ENCODE results near the gene RPS6KA4.
"Not testable (repeated sequence)": the region's sequence is repeated elsewhere in the genome, so short reads cannot be mapped to it uniquely, and the experiment has no call there.

Gene RPS6KA4

GRCh38 chr11:64358907-64359711, at the start of gene RPS6KA4:
Gene RPS6KA4 (plus strand): TSS chr11:64359162. CDS start chr11:64359236, 74 bp downstream.
- no peaks in the 10 kb centered on the region for H3K27me3 ChIP-seq (ENCODE audit: control insufficient read depth, insufficient read depth, low read length)
- peak within 1 kb of the TSS; percentile 83 for H3K9ac ChIP-seq (ENCODE audit: low read length)
- H3K4me3 ChIP-seq (ENCODE audit: low read length), result peak within 1 kb of the TSS; percentile 89
- peaks cover 59% of the 10 kb centered on the region for H3K4me1 ChIP-seq (ENCODE audit: control insufficient read depth, insufficient read depth, low read length)
- peaks cover 13% of the 10 kb centered on the region for H3K36me3 ChIP-seq (ENCODE audit: control insufficient read depth, insufficient read depth, low read length)
- no peaks in the 10 kb centered on the region for H3K9me3 ChIP-seq (ENCODE audit: control insufficient read depth, low read length)

DNA sequence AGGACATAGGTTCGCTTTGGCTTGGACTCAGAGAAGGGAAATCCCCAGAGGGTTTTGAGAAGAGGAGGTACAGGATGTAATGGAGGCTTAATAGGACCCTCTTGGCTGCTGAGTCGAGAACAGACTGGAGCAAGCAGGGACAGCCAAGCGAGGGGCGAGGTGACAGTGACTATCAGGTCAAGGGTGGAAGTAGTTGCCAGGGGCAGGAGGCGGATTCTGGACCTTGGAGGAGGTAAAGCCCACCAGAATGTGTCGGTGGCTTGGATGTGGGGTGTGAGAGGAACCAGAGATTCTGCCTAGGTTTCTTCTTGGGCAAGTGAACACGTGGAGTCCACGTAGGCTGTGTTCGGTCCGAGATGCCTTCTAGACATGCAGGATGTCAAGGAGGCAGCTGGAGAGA, 46.0 kb upstream of the RPS6KA4 start:
- Histone ChIP-seq H3K36me3 (ENCODE audit: control insufficient read depth, insufficient read depth, low read length) (peaks cover 14% of the 10 kb centered on the region), H3K9ac (ENCODE audit: low read length) (no peak overlapping the region), H3K4me3 (ENCODE audit: low read length) (no peak overlapping the region), H3K4me1 (ENCODE audit: control insufficient read depth, insufficient read depth, low read length) (peaks cover 7% of the 10 kb centered on the region), H3K9me3 (ENCODE audit: control insufficient read depth, low read length) (no peaks in the 10 kb centered on the region), H3K27me3 (ENCODE audit: control insufficient read depth, insufficient read depth, low read length) (no peaks in the 10 kb centered on the region)

GRCh38 chr11:64313491-64314145, 45.3 kb upstream of the RPS6KA4 start:
- no peak overlapping the region for H3K9ac ChIP-seq (ENCODE audit: low read length)
- H3K36me3 ChIP-seq (ENCODE audit: control insufficient read depth, insufficient read depth, low read length), result peaks cover 14% of the 10 kb centered on the region
- peaks cover 7% of the 10 kb centered on the region for H3K4me1 ChIP-seq (ENCODE audit: control insufficient read depth, insufficient read depth, low read length)

DNA sequence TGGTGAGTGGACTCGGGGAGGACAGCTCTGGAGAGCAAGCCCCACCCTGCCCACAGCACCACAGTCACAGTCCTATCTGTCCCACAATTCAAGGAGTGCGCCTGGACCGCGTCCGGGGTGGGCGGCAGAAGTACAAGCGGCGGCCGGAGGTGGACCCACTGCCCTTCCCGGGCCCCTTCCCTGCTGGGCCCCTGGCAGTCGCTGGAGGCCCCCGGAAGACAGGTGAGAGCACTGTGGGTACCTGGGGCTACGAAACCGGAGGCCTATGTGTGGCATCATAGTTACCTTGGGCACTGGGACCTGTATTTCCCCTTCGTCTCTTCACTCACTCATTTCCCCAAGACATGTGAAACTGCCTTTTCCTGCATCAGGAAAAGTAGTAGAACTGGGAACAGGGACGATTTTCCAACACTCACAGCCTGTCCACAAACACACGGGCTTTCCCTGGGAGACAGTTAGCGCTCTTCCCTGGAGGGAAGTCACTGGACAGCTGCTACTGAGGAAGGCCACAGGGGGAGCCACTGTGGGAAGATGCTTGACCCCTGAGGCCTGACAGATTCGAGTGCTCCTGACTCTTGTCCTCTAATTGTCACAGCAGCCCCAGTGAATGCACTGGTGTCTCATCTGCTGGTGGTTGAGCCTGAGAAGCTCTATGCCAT, 44.7 kb upstream of the RPS6KA4 start:
- no peak overlapping the region for H3K4me3 ChIP-seq (ENCODE audit: low read length)
- H3K4me1 ChIP-seq (ENCODE audit: control insufficient read depth, insufficient read depth, low read length), result peaks cover 13% of the 10 kb centered on the region
- no peaks in the 10 kb centered on the region for H3K27me3 ChIP-seq (ENCODE audit: control insufficient read depth, insufficient read depth, low read length)
- no peak overlapping the region for H3K9ac ChIP-seq (ENCODE audit: low read length)
- H3K36me3 ChIP-seq (ENCODE audit: control insufficient read depth, insufficient read depth, low read length), result peaks cover 14% of the 10 kb centered on the region
- H3K9me3 ChIP-seq (ENCODE audit: control insufficient read depth, low read length), result no peaks in the 10 kb centered on the region

More at GRCh38 chr11:64313491-64314145, 45.3 kb upstream of the RPS6KA4 start:
- H3K9me3 ChIP-seq (ENCODE audit: control insufficient read depth, low read length), result no peaks in the 10 kb centered on the region
- H3K4me3 ChIP-seq (ENCODE audit: low read length), result no peak overlapping the region
- no peaks in the 10 kb centered on the region for H3K27me3 ChIP-seq (ENCODE audit: control insufficient read depth, insufficient read depth, low read length)

DNA sequence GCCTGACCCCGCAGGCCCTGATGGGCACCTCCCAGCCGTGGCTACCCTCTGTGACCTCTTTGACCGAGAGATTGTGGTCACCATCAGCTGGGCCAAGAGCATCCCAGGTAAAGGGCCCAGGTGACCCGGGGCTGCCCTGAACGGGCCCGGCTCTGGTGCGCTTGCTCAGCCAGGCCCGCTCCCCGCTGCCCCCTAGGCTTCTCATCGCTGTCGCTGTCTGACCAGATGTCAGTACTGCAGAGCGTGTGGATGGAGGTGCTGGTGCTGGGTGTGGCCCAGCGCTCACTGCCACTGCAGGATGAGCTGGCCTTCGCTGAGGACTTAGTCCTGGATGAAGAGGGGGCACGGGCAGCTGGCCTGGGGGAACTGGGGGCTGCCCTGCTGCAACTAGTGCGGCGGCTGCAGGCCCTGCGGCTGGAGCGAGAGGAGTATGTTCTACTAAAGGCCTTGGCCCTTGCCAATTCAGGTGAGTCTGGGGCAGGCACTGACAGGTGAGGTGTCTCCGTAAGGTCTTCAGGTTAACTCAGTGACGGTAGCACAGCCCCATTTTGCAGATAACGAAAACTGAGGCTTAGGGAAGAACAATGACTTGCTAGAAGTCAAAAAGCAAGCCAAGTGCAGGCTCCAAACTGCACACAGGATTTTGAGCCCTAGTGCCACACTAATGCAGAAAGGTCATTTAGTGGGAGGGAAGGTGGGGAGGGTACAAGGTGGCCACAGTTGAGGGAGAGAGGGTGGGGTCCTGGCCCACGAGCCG, 44.0 kb upstream of the RPS6KA4 start:
- Histone ChIP-seq H3K9me3 (ENCODE audit: control insufficient read depth, low read length) (no peaks in the 10 kb centered on the region), H3K9ac (ENCODE audit: low read length) (no peak overlapping the region), H3K4me3 (ENCODE audit: low read length) (no peak overlapping the region), H3K4me1 (ENCODE audit: control insufficient read depth, insufficient read depth, low read length) (peaks cover 19% of the 10 kb centered on the region), H3K27me3 (ENCODE audit: control insufficient read depth, insufficient read depth, low read length) (no peaks in the 10 kb centered on the region), H3K36me3 (ENCODE audit: control insufficient read depth, insufficient read depth, low read length) (peaks cover 14% of the 10 kb centered on the region)

DNA sequence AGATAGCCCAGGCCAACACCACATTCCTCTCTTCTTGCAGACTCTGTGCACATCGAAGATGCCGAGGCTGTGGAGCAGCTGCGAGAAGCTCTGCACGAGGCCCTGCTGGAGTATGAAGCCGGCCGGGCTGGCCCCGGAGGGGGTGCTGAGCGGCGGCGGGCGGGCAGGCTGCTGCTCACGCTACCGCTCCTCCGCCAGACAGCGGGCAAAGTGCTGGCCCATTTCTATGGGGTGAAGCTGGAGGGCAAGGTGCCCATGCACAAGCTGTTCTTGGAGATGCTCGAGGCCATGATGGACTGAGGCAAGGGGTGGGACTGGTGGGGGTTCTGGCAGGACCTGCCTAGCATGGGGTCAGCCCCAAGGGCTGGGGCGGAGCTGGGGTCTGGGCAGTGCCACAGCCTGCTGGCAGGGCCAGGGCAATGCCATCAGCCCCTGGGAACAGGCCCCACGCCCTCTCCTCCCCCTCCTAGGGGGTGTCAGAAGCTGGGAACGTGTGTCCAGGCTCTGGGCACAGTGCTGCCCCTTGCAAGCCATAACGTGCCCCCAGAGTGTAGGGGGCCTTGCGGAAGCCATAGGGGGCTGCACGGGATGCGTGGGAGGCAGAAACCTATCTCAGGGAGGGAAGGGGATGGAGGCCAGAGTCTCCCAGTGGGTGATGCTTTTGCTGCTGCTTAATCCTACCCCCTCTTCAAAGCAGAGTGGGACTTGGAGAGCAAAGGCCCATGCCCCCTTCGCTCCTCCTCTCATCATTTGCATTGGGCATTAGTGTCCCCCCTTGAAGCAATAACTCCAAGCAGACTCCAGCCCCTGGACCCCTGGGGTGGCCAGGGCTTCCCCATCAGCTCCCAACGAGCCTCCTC, 43.1 kb upstream of the RPS6KA4 start:
- H3K9ac ChIP-seq (ENCODE audit: low read length); H3K27me3 ChIP-seq (ENCODE audit: control insufficient read depth, insufficient read depth, low read length); H3K9me3 ChIP-seq (ENCODE audit: control insufficient read depth, low read length); H3K4me3 ChIP-seq (ENCODE audit: low read length): not testable (repeated sequence)
- Histone ChIP-seq H3K4me1 (ENCODE audit: control insufficient read depth, insufficient read depth, low read length) (peaks cover 26% of the 10 kb centered on the region), H3K36me3 (ENCODE audit: control insufficient read depth, insufficient read depth, low read length) (peaks cover 14% of the 10 kb centered on the region)

DNA sequence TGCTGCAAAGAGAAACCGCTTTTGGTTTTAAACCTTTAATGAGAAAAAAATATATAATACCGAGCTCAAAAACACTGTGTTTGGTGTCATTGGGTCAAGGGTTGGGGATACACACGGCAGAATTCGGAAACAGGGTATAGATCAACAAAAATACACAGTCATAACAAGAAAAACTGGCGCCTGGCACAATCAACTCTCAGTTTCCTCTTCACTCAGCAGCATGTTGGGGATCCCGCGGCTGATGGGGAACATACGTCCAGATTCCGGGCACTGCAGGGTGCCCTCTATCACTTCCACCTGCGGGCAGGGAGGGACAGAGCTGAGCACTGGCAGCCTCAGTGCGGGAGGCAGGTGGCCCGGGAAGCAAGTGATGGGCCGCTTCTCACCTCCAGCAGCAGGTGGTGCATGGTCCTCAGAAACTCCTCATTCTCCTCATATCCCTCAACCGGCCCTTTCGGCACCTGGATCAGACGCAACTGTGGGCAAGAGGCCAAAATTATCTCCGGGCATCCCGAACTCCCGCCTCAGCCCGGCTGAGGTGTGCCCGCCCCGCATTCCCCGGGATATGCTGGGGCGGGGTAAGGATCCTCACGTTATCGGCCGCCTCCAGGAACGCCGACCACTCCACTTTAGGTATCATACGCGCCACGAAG, 42.2 kb upstream of the RPS6KA4 start:
- H3K9me3 ChIP-seq (ENCODE audit: control insufficient read depth, low read length), result no peaks in the 10 kb centered on the region
- peak overlapping the region; percentile 86 for H3K9ac ChIP-seq (ENCODE audit: low read length)
- H3K36me3 ChIP-seq (ENCODE audit: control insufficient read depth, insufficient read depth, low read length), result peaks cover 14% of the 10 kb centered on the region
- H3K4me1 ChIP-seq (ENCODE audit: control insufficient read depth, insufficient read depth, low read length), result peaks cover 35% of the 10 kb centered on the region
- no peaks in the 10 kb centered on the region for H3K27me3 ChIP-seq (ENCODE audit: control insufficient read depth, insufficient read depth, low read length)
- H3K4me3 ChIP-seq (ENCODE audit: low read length), result peak overlapping the region; percentile 75

GRCh38 chr11:64317325-64317960, 41.5 kb upstream of the RPS6KA4 start, which contains the start of gene TRMT112:
Gene TRMT112 (minus strand): TSS chr11:64317559. CDS start chr11:64317526, 33 bp downstream.
- peak within 1 kb of the TSS; percentile 86 for H3K9ac ChIP-seq (ENCODE audit: low read length)
- H3K4me1 ChIP-seq (ENCODE audit: control insufficient read depth, insufficient read depth, low read length), result peaks cover 41% of the 10 kb centered on the region
- H3K27me3 ChIP-seq (ENCODE audit: control insufficient read depth, insufficient read depth, low read length), result no peaks in the 10 kb centered on the region
- no peaks in the 10 kb centered on the region for H3K9me3 ChIP-seq (ENCODE audit: control insufficient read depth, low read length)
- H3K36me3 ChIP-seq (ENCODE audit: control insufficient read depth, insufficient read depth, low read length), result peaks cover 18% of the 10 kb centered on the region
- peak within 1 kb of the TSS; percentile 75 for H3K4me3 ChIP-seq (ENCODE audit: low read length)

GRCh38 chr11:64317961-64318765, 40.8 kb upstream of the RPS6KA4 start, which contains the start of gene PRDX5:
Gene PRDX5 (plus strand): TSS chr11:64318121. CDS start chr11:64318216, 95 bp downstream.
- Histone ChIP-seq H3K36me3 (ENCODE audit: control insufficient read depth, insufficient read depth, low read length) (peaks cover 20% of the 10 kb centered on the region), H3K9me3 (ENCODE audit: control insufficient read depth, low read length) (no peaks in the 10 kb centered on the region), H3K9ac (ENCODE audit: low read length) (peak within 1 kb of the TSS; percentile 86), H3K4me1 (ENCODE audit: control insufficient read depth, insufficient read depth, low read length) (peaks cover 47% of the 10 kb centered on the region), H3K4me3 (ENCODE audit: low read length) (peak within 1 kb of the TSS; percentile 75), H3K27me3 (ENCODE audit: control insufficient read depth, insufficient read depth, low read length) (no peaks in the 10 kb centered on the region)

Data from mucosa of stomach (tissue), 1 donor.